Stimulated activated CD8-positive, alpha-beta memory T cell treated with anti-CD3 and anti-CD28 coated beads, Interleukin-4, amount 100 ng/mL, for 1 hour (primary cell): ENCODE results near the gene ABTB1.
A peak's percentile ranks its signal among the peaks of the same experiment; 100 is the strongest.

Source experiments
- DNase-seq, 2 donors: peaks; one replicate each; pipeline ENCODE4 v3.0.0-alpha.2; 2020; ENCODE audit warnings: low read depth in 2 of 2, low spot score in 1 of 2

Gene ABTB1

DNA sequence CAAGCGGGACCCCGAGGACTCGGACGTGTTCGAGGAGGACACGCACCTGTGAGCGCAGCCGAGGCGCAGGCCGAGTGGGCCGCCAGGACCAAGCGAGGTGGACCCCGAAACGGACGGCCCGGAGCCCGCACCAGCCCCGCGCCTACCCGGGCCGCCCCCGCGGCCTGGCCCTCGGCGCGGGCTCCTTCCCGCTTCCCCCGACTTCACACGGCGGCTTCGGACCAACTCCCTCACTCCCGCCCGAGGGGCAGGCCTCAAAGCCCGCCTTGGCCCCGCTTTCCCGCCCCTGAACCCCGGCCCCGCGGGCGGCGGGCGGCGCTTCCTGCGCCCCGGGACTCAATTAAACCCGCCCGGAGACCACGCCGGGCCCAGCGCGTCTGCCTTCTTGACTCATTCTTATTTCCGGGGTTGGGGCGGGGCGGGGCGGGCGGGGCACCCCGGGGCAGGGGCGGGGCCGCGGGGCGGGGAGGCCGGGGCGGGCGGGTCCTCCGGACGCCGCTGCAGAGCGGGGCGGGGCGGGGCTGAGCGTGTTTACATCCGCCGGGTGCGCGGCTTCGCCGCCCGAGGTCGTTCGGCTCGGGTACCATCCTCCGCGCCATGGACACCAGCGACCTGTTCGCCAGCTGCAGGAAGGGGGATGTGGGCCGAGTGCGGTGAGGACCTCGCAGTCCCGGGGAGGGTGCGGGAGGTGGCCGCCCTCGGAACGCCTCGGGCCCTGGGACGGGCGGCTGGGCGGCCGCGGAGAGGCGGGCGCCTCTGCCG, at the start of gene ABTB1:
ABTB1 (plus strand) TSS at position 524 of the 762 bp plus-strand sequence; CDS start at position 598, 74 bp downstream.
- peak; percentile 54 to 75 for DNase-seq

DNA sequence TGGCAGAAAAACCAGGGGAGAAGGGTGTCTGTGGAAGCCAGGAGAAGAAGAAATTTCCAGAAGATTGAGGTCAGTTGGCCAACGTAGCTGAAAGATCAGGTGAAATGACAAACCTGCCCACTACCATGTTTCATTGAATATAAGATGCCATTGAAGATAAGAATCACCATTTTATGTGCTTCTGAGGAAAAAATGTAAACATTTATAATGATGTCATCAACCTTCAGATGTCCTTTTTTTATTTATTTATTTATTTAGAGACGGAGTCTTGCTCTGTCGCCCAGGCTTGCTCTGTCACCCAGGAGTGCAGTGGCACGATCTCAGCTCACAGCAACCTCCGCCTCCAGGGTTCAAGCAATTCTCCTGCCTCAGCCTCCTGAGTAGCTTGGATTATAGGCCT, 48.7 kb upstream of the ABTB1 start:
- no peak for DNase-seq

DNA sequence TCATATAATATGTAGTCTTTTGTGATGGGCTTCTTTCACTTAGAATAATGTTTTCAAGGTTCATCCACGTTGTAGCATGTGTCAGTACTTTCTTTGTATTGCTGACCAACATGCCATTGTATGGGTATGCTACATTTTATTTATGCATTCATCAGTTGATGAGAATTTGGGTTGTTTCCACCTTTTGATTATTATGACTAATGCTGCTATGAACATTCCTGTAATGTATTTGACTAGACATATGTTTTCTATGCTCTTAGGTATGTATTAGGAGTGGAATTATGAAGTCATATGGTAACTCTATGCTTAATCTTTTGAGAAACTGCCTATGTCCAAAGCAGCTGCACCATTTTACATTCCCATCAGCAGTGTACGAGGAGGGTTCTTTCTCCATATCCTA, 46.9 kb upstream of the ABTB1 start:
- DNase-seq: no peak

DNA sequence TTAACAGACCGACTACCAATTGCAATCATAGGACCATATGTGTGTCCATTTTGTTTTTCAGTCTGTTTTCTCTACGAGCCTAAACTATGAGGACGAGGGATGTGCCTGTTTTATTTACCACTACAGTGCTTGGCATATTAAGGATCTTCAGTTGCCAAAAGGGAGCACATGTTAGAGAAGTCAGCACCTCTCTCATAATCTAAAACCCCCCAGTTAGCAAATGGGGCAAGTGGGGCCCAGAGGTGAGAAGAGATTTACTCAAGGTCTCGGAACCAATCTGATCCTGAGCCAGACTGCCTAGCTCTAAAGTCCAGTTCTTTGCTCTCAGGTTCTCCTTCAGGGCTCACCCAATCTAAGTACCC, 44.3 kb upstream of the ABTB1 start:
- no peak for DNase-seq

DNA sequence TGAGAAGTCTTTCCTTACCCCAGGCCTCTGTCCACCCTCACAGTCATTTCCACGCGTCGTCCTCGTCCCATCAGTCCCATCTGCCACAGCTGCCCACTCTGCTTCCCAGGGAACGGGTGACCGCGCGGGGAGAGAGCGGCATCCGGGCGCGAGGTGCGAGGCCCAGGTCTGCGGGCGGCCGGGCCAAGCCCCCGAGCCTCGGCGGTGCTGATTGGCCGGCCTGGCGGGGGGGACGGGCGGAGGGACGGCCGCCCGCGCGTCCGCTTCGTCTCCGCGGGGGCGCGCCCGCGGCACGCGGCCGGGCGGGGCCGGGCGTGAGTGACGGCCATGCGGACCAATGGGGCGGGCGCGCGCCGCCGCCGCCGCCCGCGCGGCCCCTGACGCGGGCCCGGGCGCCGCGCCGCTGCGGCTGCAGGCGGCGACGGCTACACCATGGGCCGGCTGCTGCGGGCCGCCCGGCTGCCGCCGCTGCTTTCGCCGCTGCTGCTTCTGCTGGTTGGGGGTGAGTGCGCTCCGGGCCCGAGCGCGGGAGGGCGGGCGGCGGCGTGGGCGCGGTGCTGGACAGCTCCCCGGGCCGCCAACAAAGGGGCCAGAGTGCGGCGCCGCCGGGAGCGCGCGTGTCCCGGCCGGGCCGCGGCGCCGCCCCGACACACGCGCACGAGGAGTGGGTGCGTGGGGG, 43.8 kb upstream of the ABTB1 start, which contains the start of gene PODXL2:
PODXL2 (plus strand) TSS at position 398 of the 679 bp plus-strand sequence; CDS start at position 433, 35 bp downstream.
- DNase-seq: no peak

DNA sequence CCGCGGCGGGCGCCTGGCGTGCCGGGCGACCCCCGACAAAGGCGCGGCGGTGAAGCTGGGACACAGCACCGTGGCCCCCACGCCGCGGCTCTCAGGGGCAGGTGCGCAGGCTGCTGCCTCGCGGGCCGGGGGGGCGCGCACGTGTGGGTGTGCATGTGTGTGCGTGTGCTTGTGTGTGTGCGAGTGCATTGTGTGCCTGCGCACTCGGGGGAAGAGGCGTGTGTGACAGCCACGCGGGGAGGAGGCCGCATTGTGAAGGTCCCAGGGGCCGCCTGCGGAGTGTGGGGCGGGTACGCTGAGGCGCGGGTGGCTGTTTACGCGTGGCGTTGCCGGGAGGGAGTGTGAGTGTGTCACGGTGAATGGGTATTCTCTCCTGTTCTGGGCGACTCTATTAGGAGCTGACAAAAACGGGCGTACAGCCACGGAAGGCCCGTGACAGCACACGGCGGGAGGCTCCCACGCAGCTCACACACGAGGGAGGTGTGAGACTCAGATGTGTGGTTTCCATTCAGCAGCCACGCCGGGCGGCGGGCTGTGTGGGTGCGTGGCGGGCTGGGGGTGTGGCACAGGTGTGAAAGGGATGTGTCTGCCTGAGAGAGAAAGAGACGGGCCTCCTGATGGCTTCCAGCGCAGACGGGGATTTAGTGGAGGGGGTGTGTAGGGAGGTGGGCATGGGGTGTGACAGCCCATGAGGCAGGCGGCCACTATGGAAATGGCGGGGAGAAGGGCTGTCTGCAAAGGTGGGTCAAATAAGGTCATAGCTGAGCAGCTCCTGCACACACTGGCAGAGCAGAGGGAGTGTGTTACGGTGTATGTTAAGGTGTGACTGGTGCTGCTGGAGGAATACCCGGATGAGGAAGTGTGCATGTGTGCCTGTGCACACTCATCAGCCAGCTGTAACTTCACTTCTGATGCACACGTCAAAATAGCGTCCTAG, 43.0 kb upstream of the ABTB1 start:
- DNase-seq: no peak

DNA sequence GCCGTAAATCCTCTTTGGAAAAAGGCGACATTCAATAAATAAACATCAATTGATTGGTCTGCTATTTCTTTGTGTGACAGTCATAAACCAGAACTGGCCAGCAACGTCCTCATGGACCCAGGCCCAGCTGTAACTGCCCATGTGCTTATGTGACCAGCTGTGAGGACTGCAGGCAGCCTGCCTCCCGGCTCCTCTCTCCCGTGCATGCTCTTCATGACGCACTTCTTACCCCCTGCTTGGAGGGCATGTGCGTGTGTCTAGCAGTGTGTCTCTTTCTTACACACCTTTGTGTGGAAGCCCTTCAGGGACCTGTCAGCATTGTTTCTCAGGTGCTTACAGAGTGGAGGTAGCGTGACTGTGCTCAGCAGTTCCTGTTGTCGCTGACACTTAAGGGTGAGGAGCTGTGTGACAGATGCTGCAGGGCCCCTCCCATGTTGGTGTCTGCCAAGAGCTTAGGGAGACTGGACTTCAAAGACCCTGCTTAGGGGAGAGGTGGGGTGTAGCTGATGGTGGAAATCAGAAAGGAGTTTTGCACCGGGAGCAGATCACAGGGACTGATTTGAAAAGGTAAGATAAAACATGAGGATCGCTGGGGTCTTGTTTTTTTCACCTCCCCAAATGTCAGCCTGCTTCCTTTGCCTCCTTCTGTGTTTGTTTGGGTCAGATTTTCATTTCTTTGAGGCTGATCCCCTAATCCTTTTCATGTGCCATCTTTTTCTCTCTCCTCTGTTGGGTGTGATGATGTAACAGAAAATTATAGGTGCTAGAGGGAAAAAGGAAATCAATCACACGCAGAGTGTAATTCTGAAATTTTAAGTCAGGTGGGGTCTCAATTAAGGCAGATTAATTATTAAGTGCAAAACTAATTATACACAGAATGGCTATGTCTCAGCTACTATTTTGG, 41.7 kb upstream of the ABTB1 start:
- no peak for DNase-seq

DNA sequence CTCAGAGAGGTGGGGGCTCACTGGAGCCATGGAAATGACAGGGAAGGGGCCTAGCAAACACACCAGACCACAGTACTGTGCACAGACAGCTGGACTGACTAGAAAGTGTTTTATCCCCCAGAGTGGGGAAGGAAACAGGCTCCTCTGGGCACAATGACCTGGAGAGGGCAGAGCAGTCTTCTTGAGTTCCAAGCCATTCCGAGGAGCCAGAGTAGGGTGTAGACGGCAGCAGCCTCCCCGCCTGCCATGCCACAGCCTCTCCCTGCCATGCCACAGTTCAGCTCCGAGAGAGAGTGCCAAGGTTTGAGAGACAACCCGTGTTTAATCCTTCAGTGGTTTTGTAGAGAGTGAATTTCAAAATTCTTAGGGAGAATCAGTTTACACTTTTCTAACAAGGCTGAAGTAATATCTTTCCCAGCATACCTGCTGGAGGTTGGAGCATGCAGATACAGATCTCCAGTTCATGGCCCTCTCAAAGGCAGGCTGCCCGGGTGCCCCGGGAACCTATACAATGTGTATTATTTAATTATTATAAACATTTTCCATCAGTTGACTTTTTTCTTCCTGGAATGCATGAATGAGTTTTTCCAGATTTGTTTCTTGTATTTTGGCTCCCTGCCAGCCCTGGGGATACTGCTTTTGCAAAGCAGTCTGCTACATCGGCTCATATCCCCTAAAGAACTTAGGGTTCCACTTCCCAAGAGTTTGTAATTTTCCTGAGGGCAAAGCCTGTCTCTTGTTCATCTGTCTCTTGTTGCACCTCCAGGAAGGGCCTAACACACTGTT, 40.5 kb upstream of the ABTB1 start:
- DNase-seq: no peak

DNA sequence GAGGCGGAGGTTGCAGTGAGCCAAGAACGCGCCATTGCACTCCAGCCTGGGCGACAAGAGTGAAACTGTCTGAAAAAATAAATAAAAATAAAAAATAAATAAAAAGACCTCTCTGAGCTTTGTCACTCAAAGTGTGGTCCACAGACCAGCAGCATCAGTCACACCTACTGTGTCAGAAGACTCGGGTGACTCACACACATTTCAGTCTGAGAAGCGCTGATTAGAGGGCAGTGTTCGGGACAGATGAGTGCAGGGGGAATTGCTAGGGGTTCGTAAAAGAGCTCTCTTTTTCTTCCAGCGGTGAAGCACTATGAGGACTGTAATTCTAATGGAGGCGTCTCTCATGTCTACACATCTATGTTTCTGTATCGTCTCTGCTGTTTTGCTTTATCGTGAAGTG, 38.1 kb upstream of the ABTB1 start:
- DNase-seq: no peak

DNA sequence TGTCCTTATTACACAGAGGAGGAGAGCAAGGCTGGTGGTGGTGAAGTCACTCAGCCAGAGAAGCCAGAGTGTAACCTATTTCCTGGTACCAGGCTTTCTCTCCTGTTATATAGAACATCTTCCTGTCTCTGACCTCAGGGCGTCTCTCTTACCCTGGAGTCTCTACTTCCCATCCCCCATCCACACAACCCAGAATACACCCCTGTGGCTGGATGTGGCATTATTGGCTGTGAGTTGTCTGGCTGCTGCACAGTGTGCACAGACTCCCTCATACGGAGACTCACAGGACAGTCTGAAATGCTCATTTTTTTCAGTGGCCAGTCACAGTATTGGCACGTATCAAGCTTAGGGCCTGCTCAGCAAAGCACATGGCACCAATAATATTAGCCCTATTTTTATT, 35.2 kb upstream of the ABTB1 start:
- no peak for DNase-seq

DNA sequence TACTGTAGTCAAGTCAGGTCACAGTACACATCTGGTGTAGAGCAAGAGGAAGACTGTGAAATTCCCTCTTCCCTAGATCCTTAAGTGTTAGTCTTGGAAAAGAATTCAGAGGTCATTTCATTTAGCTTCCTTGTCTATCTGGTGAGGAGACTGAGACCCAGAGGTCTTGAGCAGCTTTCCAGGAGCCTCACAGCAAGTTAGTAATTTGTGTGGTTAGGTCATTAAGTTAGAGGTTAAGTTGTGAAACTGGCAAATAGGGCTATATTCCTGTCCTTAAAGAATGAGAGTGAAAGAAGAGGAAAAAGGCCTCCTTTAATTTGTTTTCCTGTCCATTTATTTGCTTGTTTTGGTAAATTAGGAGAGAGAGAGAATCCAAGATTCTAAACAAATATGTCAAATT, 34.8 kb upstream of the ABTB1 start:
- DNase-seq: no peak

DNA sequence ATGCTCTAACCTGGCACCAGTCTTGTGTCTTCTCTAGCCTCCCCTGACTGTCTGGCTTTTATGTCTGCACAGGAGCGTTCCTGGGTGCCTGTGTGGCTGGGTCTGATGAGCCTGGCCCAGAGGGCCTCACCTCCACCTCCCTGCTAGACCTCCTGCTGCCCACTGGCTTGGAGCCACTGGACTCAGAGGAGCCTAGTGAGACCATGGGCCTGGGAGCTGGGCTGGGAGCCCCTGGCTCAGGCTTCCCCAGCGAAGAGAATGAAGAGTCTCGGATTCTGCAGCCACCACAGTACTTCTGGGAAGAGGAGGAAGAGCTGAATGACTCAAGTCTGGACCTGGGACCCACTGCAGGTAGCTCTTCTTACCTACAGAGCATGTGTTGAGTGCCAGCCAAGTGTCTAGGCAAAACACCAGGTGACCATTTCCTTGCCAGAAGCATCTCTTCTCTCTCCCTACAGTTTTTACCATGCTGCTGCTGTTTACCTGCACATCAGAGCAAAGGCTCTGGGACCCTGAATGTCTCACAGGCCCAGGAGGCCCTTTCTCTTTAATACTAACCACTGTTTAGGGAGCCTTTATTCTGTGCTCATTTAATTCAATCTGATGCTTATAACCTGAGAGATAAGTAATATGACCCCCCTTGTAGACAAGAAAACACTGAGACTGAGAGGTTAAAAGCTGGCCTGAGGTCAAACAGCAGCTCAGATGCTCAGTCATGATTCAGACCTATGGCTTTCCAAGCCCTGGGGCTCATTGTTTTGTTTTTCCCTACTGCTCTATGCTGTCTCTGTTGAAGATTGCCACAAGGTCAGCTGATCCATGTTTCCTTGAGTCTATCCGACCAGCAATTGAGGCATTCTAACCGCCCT, 33.3 kb upstream of the ABTB1 start:
- DNase-seq: no peak

DNA sequence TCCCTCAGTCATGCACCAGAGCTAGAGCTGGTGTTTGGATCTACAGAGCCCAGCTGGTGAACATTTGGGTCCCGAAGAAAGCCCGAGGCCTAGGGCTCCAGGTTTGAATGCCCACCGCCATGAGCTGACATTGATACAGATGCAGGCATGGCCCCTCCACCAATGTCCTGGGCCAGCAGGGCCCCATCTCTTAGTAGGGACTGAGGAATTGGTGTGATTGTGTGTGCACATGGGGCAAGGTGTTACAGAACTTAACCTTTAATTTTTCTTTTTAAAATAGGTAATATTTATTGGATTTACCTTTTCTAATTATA, 32.8 kb upstream of the ABTB1 start:
- DNase-seq: no peak

DNA sequence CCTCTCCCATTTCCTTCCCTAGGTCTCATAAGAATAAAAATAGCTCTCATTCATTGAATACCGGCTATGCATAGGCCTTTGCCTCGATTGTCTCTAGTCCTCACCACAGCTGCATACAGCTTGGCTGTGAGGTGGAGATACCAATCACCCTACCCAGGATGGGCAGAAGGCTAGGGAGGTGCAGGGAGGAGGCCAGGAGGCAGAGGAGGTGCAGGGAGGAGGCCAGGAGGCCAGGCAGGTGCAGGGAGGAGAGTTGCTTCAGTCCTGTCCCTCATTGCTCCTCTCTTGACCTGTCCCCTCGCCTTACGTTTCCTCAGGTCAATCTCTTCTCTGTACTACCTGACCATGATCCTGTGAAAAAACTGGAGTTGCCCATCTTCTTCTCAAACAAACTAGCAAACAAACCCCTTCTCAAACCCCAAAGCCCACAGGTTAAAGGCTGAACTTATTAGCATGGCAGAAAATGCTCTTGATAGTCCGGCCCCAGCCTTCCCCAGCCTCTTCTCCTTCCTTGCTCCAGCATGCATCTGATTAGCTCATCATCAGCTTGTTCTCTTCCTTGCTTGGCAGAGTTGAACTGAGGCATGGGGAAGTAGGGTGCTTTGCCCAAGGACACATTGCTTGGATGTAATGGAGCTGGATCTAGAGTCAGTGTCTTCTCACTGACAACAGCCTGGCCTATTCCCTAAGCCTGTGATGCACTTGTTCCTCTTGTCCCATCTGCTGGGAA, 27.9 kb upstream of the ABTB1 start:
- no peak for DNase-seq

DNA sequence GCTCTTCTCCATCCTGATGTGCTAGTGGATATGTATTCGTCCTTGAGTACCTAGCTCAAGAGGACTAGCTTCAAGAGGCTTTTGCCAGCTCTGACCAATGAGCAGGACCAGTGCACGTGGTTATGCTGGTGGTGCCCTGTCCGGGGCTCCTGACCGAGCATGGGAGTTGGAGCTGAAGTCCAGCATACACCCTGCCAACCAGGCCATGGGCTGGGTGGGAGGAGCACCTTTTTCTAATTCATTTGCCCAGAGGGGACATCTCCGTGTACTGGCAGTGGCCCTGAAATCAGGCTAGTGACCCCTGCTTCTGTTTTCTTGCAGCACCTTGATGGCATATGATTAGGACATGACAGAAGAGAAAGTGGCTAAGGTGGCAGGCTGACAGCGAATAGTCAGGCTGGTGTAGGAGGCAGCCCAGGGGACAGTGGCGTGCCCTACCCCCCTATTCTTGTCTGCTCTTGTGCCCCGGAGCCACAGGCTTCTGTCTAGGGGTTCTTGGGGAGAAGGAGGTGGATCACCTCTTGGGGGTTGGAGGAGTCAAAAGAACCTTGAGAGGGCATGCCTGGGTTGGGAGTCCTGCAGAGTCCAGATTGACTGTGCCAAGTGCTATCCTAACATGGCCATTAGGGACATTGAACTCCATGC, 27.3 kb upstream of the ABTB1 start:
- no peak for DNase-seq

DNA sequence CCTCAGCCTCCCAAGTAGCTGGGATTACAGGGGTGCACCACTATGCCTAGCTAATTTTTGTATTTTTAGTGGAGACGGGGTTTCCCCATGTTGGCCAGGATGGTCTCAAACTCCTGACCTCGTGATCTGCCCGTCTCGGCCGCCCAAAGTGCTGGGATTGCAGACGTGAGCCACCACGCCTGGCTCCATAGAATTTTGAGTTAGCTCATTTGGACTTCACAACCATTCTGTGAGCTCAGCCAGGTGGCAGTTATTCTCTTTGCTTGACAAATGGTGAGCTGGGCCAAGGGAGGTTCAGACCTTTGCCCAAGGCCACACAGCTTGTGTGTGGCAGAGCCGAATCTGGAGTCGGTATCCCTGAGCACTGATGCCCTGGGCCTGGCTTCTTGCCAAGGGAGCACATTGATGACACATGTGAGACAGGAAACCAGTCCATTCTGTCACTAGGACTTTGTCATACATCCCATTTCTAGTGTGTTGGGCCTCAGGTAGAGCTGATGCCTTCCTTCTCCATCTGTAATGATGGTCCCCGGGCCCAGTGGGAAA, 26.2 kb upstream of the ABTB1 start:
- no peak for DNase-seq

DNA sequence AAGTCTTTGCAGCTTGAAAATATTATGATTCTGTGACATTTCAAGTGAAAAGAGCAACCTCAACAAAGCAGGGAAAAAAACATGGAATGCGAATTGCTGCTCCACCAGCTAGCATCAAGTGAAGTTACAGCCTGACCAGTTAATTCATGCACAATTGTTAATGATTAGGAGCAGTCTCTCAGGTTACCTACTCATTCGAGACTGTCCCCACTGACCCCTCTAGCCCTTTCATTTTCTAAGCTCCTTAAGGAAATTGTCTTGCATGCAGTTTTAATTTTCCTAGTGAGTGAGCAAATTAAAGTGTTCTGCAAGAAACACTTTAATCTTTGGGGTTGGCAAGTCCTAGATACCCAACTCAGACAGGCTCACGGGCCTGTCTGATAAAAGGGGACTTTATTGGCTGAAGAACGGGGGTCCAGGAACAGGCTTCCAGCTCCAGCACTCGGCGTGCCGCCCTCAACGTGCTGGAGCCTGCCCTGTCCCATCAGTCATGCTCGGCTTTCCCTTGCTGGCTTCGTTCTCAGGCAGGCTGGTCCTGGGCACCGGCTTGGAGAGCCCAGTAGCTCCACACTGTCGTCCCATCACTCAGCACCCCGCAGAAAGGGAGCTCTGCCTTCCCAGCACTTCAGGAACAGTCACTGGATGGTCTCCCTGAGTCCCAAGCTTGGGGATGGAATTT, 25.4 kb upstream of the ABTB1 start:
- no peak for DNase-seq
